ENCODE results near the gene SCAP. TPM values are rescaled to one million over a fixed set of nuclear protein-coding genes. Genes with fewer than 3 reads are reported as not detected.
"Not testable (repeated sequence)": the region's sequence is repeated elsewhere in the genome, so short reads cannot be mapped to it uniquely, and the experiment has no call there.

The SCAP gene
- total RNA-seq, 4 donors from 2014 or later, result 68.7 to 108 (median 79.5) TPM

- Histone ChIP-seq H3K36me3 (peaks cover 6 to 34% (median 17%) of the 10 kb centered on the region in 3 donors), H3K27me3 (no peaks in the 10 kb centered on the region), H3K9me3 (no peaks in the 10 kb centered on the region), H3K4me1 (peaks cover 0 to 23% (median 8%) of the 10 kb centered on the region in 3 donors), H3K27ac (peak overlapping the region; percentile 87 to 98 (median 96)), H3K4me3 (peak overlapping the region; percentile 62 to 92 (median 74))
- TF ChIP-seq CTCF (IDR thresholded peaks at IDR 0.05), result no peak
- no peak for TF ChIP-seq POLR2A (IDR thresholded peaks at IDR 0.05)
- intact Hi-C loops (cut with DNase I), result no loop called here
- no peak for DNase-seq
- 16 to 18% methylated on average over 33 to 36 of the region's 36 CpGs for WGBS, 2 donors
These were observed 36.8 kb upstream of the SCAP start for GRCh38 chr3:47512416-47513124.

GRCh38 chr3:47505267-47505666 lies 29.5 kb upstream of the SCAP start:
- H3K4me1 ChIP-seq; DNase-seq; H3K27me3 ChIP-seq; H3K27ac ChIP-seq; intact Hi-C loops (cut with DNase I); H3K4me3 ChIP-seq; H3K9me3 ChIP-seq: not testable (repeated sequence)
- WGBS, 2 donors, result 96 to 97% methylated on average over 6 of the region's 6 CpGs
- peaks cover 0 to 98% (median 41%) of the 10 kb centered on the region in 3 donors for H3K36me3 ChIP-seq

- no peak overlapping the region for H3K27ac ChIP-seq
- H3K36me3 ChIP-seq, result peaks cover 0 to 97% (median 31%) of the 10 kb centered on the region in 3 donors
These were observed 28.4 kb upstream of the SCAP start for GRCh38 chr3:47504113-47504512.

GRCh38 chr3:47503033-47503432 lies 27.3 kb upstream of the SCAP start:
- Histone ChIP-seq H3K27me3 (no peaks in the 10 kb centered on the region), H3K4me1 (no peaks in the 10 kb centered on the region), H3K36me3 (peaks cover 0 to 97% (median 27%) of the 10 kb centered on the region in 3 donors), H3K4me3 (no peak overlapping the region), H3K9me3 (no peaks in the 10 kb centered on the region), H3K27ac (no peak overlapping the region)
- intact Hi-C loops (cut with DNase I), result no loop called here
- TF ChIP-seq CTCF (IDR thresholded peaks at IDR 0.05), result no peak
- no peak for TF ChIP-seq POLR2A (IDR thresholded peaks at IDR 0.05)
- no peak for DNase-seq
- WGBS, 2 donors, result 73 to 89% methylated on average over 2 of the region's 2 CpGs

More at GRCh38 chr3:47504113-47504512, 28.4 kb upstream of the SCAP start:
- Histone ChIP-seq H3K9me3 (no peaks in the 10 kb centered on the region), H3K4me1 (no peaks in the 10 kb centered on the region), H3K4me3 (no peak overlapping the region), H3K27me3 (no peaks in the 10 kb centered on the region)
- DNase-seq, result no peak
- intact Hi-C loops (cut with DNase I), result no loop called here
- WGBS, 2 donors, result 82 to 91% methylated on average over 3 to 4 of the region's 7 CpGs
- TF ChIP-seq POLR2A (IDR thresholded peaks at IDR 0.05) (no peak), CTCF (IDR thresholded peaks at IDR 0.05) (no peak)

GRCh38 chr3:47496892-47497291 lies 21.2 kb upstream of the SCAP start:
- H3K9me3 ChIP-seq, result no peaks in the 10 kb centered on the region
- no peaks in the 10 kb centered on the region for H3K27me3 ChIP-seq
- no peak overlapping the region for H3K27ac ChIP-seq
- no peaks in the 10 kb centered on the region for H3K4me1 ChIP-seq
- DNase-seq, result no peak
- peaks cover 11 to 69% (median 15%) of the 10 kb centered on the region in 3 donors for H3K36me3 ChIP-seq
- intact Hi-C loops (cut with DNase I), result no loop called here
- H3K4me3 ChIP-seq, result no peak overlapping the region
- TF ChIP-seq POLR2A (IDR thresholded peaks at IDR 0.05) (no peak), CTCF (IDR thresholded peaks at IDR 0.05) (no peak)
